Stomach (tissue), 9 donors: Measurements from ENCODE around the gene CAMK2B. TPM values are rescaled to one million over a fixed set of nuclear protein-coding genes. Genes with fewer than 3 reads are reported as not detected.

Experiments used
- DNase-seq, 2 donors: peaks; one replicate each; pipeline versions ENCODE4 v3.0.0 to v3.0.0-alpha.2; 2013 to 2019
- H3K27ac ChIP-seq, 5 donors: fragments of 200-600 bp in 4 of 5; sonication (generic) in 4 of 5; one replicate each; pipeline ENCODE4 v1.5.1; 2013 to 2019; ENCODE audit warnings: mild to moderate bottlenecking in 1 of 5, moderate library complexity in 1 of 5
- H3K27me3 ChIP-seq, 3 donors: fragments of 200-600 bp; sonication (generic); one replicate each; pipeline ENCODE4 v1.5.1; 2017 to 2019; ENCODE audit warnings: mixed run types in 1 of 3
- H3K36me3 ChIP-seq, 4 donors: fragments of 200-600 bp; sonication (generic); 1 replicate in 3 of 4; 2 replicates in 1 of 4; pipeline ENCODE4 v1.5.1; 2016 to 2019
- H3K4me1 ChIP-seq, 4 donors: fragments of 200-600 bp; sonication (generic); one replicate each; pipeline ENCODE4 v1.5.1; 2016 to 2019
- H3K4me3 ChIP-seq, 4 donors: fragments of 200-600 bp; sonication (generic) in 3 of 4; one replicate each; pipeline ENCODE4 v1.5.1; 2016 to 2019; ENCODE audit warnings: mild to moderate bottlenecking in 1 of 4
- H3K9me3 ChIP-seq, 4 donors: fragments of 200-600 bp; sonication (generic); one replicate each; pipeline ENCODE4 v1.5.1; 2016 to 2019
- CTCF ChIP-seq, 7 experiments: fragments of 450-650 bp in 4 of 7; fragments of 200-600 bp in 3 of 7; sonication (generic) in 3 of 7; IDR thresholded peaks; one replicate each; pipeline ENCODE4 v1.5.1; 2016 to 2019; ENCODE audit warnings: antibody characterized with exemption in 7 of 7, control low read depth in 2 of 7, mild to moderate bottlenecking in 1 of 7
- EP300 ChIP-seq: sonication (generic); formaldehyde crosslinking; IDR thresholded peaks from one replicate; pipeline ENCODE4 v1.6.1; 2017; ENCODE audit warnings: antibody characterized with exemption
- POLR2A ChIP-seq, 4 donors: fragments of 450-650 bp; IDR thresholded peaks; one replicate each; pipeline ENCODE4 v1.6.1; 2016; ENCODE audit warnings: antibody characterized with exemption in 4 of 4, control low read depth in 2 of 4, mild to moderate bottlenecking in 1 of 4, moderate library complexity in 1 of 4
- POLR2AphosphoS5 ChIP-seq, 3 donors: sonication (generic); formaldehyde crosslinking; IDR thresholded peaks; one replicate each; pipeline ENCODE4 v1.6.1; 2016; ENCODE audit warnings: antibody characterized with exemption in 3 of 3
- WGBS, 5 donors: extraction: QIAGEN DNeasy Blood & Tissue Kit in 3 of 5; methylation state at CpG; one replicate each; pipeline versions ENCODE4 v1.1.5 to v1.1.7; 2013 to 2018; 5-methylcytosine and 5-hydroxymethylcytosine counted together
- intact Hi-C: fragments of 100-400 bp; cut with DNase I; formaldehyde crosslinking; loops from one replicate; pipeline ENCODE4 v1.15.1; 2023; ENCODE audit warnings: low total_unique reads
- polyA plus RNA-seq, 3 donors: library from polyadenylated mRNA; stranded (reverse); fragments of 200-250 nt; gene quantifications; one replicate each; pipeline ENCODE4 v1.2.3, GENCODE V29; 2013
- total RNA-seq, 5 donors: library from RNA; depleted of rRNA; stranded (reverse); fragments of >200 nt; gene quantifications; one replicate each; pipeline versions ENCODE4 v1.1.0 to v1.2.3, GENCODE V29; 2014 to 2016
- donor health status: healthy with polysubstance abuse.
- donor health status: Bipolar disorder and iron deficiency.
- donor health status: healthy.

CAMK2B gene
- total and polyA plus RNA-seq, 8 donors = 0.92 to 28.4 (median 5.4) TPM; not detected in 2

DNA sequence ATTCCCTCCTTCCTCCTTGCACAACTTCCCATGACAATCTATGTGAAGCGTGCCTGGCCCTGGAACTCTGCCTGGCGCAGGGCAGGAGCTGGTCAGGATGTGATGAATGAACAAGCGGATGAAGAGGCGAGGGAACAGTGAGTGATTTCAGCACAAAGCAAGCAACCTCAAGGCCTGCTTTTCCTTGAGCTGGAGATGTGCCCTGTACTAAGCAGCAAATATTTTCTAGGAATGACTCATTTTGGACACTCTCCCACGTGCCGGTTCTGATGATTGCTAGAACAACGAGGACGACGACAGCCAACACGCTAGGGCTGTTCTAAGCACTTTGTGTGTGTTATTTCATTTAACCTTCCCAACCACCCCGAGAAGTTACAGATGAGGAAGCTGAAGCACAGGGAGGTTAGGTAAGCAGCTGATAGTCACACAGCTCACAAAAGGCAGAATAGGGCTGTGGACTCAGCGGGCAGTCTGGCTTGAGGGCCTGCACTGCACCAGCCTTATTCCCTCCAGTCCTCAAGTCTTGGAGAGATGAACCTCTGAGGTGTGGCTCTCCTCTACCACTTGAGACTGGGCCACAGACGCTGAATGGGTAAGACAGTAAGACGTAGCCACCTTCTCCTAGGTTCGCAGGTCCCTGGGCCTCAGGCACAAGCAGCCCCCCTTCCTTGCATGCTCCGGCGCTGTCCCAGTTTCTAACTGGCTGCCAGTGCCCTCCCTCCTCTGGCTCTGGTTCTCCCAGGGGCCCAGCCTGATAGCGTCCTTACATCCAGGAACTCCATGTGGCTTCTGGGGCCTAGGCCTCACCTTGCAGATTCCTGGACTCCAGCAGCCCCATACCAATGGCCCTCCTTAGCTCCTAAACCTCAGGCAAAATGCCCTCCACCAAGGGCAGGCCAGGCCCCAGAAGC lies 65.6 kb downstream of the CAMK2B start:
- Histone ChIP-seq H3K4me1 (peaks cover 19 to 31% (median 23%) of the 10 kb centered on the region in 4 donors), H3K9me3 (no peaks in the 10 kb centered on the region), H3K27ac (peak overlapping the region in 4 of 5 donors; percentile 50 to 70 (median 60)), H3K27me3 (peaks cover 0 to 34% (median 6%) of the 10 kb centered on the region in 3 donors), H3K36me3 (no peaks in the 10 kb centered on the region), H3K4me3 (no peak overlapping the region)
- intact Hi-C loops = no loop called here
- WGBS, 5 donors = 71 to 83% (median 78%) methylated on average over 18 of the region's 18 CpGs
- TF ChIP-seq CTCF (IDR thresholded peaks at IDR 0.05) (no peak), POLR2AphosphoS5 (IDR thresholded peaks at IDR 0.05) (peak in 1 of 3 donors; percentile 65), POLR2A (IDR thresholded peaks at IDR 0.05) (no peak), EP300 (no peak)
- DNase-seq = peak in 1 of 2 donors; percentile 79

- no peak overlapping the region for H3K4me3 ChIP-seq
- peaks cover 19 to 31% (median 23%) of the 10 kb centered on the region in 4 donors for H3K4me1 ChIP-seq
- intact Hi-C loops = no loop called here
- no peak for TF ChIP-seq POLR2A (IDR thresholded peaks at IDR 0.05)
- TF ChIP-seq CTCF (IDR thresholded peaks at IDR 0.05) = no peak
- TF ChIP-seq EP300 = no peak
- TF ChIP-seq POLR2AphosphoS5 (IDR thresholded peaks at IDR 0.05) = no peak
- H3K9me3 ChIP-seq = no peaks in the 10 kb centered on the region
- H3K36me3 ChIP-seq = no peaks in the 10 kb centered on the region
- peaks cover 0 to 26% (median 6%) of the 10 kb centered on the region in 3 donors for H3K27me3 ChIP-seq
- DNase-seq = no peak
- peak overlapping the region in 4 of 5 donors; percentile 50 to 70 (median 60) for H3K27ac ChIP-seq
- WGBS, 5 donors = 85 to 96% (median 88%) methylated on average over 5 to 14 of the region's 14 CpGs
These were observed 66.4 kb downstream of the CAMK2B start for GRCh38 chr7:44258865-44259546.

DNA sequence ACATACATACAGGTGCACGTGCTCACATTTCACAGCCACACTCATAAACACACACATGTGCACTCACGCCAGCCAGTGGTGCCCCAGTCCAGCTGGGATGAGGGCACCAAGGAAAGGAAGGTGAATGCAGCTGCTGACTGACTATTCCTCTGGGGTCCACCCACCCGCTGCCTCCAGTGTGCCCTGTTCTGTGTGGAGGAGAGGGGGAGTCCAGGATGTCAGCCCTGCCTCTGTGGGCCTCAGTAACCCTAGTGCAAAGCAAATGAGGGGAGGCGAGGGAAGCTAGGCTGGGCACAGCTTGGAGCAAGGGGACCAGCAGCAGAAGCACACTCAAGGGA lies 67.0 kb downstream of the CAMK2B start:
- Histone ChIP-seq H3K27ac (peak overlapping the region in 3 of 5 donors; percentile 50 to 70 (median 56)), H3K9me3 (no peaks in the 10 kb centered on the region), H3K27me3 (peaks cover 0 to 20% (median under 1%) of the 10 kb centered on the region in 3 donors), H3K36me3 (no peaks in the 10 kb centered on the region), H3K4me3 (no peak overlapping the region), H3K4me1 (peaks cover 19 to 31% (median 23%) of the 10 kb centered on the region in 4 donors)
- intact Hi-C loops = no loop called here
- no peak for DNase-seq
- TF ChIP-seq EP300 (no peak), POLR2A (IDR thresholded peaks at IDR 0.05) (no peak), CTCF (IDR thresholded peaks at IDR 0.05) (no peak), POLR2AphosphoS5 (IDR thresholded peaks at IDR 0.05) (no peak)
- 76 to 83% (median 83%) methylated on average over 4 of the region's 4 CpGs for WGBS, 5 donors

DNA sequence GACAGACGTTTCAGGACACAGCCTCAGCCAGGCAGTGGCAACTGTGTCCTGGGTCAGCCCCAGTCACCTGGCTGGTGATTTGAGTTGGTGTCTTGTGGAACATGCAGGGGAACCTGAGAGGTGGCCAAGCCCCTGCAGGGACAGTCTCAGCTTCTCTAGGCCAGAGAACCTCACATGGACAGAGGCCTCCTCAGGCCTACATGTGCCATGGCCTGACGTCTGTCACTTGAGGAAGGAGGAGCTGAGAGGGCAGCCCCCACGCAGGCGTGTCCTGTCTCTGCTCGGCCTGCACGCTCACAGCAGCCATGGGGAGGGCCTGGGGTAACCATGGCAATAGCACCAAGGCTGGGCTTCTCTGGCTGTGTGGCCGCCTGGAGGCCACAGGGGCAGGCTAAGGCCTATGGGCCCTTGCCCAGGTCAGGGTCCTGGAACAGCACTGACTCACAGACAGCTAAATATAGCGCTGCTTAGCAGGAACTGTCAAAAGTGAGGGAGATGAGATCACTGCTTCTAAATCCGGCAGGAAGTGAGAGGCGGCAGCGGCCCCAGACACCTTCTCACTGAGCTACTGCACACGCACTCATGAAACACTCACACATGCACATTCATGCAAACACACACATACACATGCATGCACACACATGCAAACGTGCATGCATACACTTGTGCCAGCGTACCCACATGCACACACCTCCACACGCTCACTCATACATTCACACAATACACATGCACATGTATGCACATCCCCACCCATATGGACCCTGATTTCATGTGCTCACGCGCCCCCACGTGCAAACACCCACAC lies 67.6 kb downstream of the CAMK2B start:
- Histone ChIP-seq H3K27ac (peak overlapping the region; percentile 11 to 76 (median 44)), H3K4me1 (peaks cover 19 to 31% (median 23%) of the 10 kb centered on the region in 4 donors), H3K4me3 (no peak overlapping the region), H3K27me3 (peaks cover 0 to 14% (median 0%) of the 10 kb centered on the region in 3 donors), H3K36me3 (no peaks in the 10 kb centered on the region), H3K9me3 (no peaks in the 10 kb centered on the region)
- 52 to 60% (median 57%) methylated on average over 11 to 18 of the region's 18 CpGs for WGBS, 5 donors
- intact Hi-C loops = no loop called here
- DNase-seq = peak; percentile 34 to 87
- TF ChIP-seq CTCF (IDR thresholded peaks at IDR 0.05) = no peak
- TF ChIP-seq POLR2A (IDR thresholded peaks at IDR 0.05) = no peak
- TF ChIP-seq POLR2AphosphoS5 (IDR thresholded peaks at IDR 0.05) = peak in 1 of 3 donors; percentile 60
- TF ChIP-seq EP300 = no peak
